ENCODE results near the gene TNFRSF11A.

The TNFRSF11A gene

GRCh38 chr18:62324917-62325805, at the start of gene TNFRSF11A:
Gene TNFRSF11A, plus strand, starts transcription at chr18:62325310. Its CDS starts 43 bp downstream, at chr18:62325353.
- no peak for DNase-seq (ENCODE audit: low read depth in 2 of 2, low spot score in 1 of 2)

GRCh38 chr18:62277045-62277444, 48.1 kb upstream of the TNFRSF11A start:
- DNase-seq (ENCODE audit: low read depth in 2 of 2, low spot score in 1 of 2), result no peak

- DNase-seq (ENCODE audit: low read depth in 2 of 2, low spot score in 1 of 2), result no peak
Observed at GRCh38 chr18:62279561-62279960, 45.5 kb upstream of the TNFRSF11A start.

GRCh38 chr18:62280058-62280457, 45.1 kb upstream of the TNFRSF11A start:
- DNase-seq (ENCODE audit: low read depth in 2 of 2, low spot score in 1 of 2), result no peak

GRCh38 chr18:62280786-62281185, 44.3 kb upstream of the TNFRSF11A start:
- no peak for DNase-seq (ENCODE audit: low read depth in 2 of 2, low spot score in 1 of 2)

GRCh38 chr18:62281684-62282083, 43.4 kb upstream of the TNFRSF11A start:
- DNase-seq (ENCODE audit: low read depth in 2 of 2, low spot score in 1 of 2), result no peak

GRCh38 chr18:62282188-62282629, 42.9 kb upstream of the TNFRSF11A start:
- no peak for DNase-seq (ENCODE audit: low read depth in 2 of 2, low spot score in 1 of 2)

- no peak for DNase-seq (ENCODE audit: low read depth in 2 of 2, low spot score in 1 of 2)
Observed at GRCh38 chr18:62284637-62285036, 40.5 kb upstream of the TNFRSF11A start.

- no peak for DNase-seq (ENCODE audit: low read depth in 2 of 2, low spot score in 1 of 2)
Observed at GRCh38 chr18:62285281-62285680, 39.8 kb upstream of the TNFRSF11A start.

GRCh38 chr18:62287781-62288664, 37.1 kb upstream of the TNFRSF11A start:
- no peak for DNase-seq (ENCODE audit: low read depth in 2 of 2, low spot score in 1 of 2)

- DNase-seq (ENCODE audit: low read depth in 2 of 2, low spot score in 1 of 2), result no peak
Observed at GRCh38 chr18:62288665-62289008, 36.5 kb upstream of the TNFRSF11A start.

- no peak for DNase-seq (ENCODE audit: low read depth in 2 of 2, low spot score in 1 of 2)
Observed at GRCh38 chr18:62289047-62289446, 36.1 kb upstream of the TNFRSF11A start.

- no peak for DNase-seq (ENCODE audit: low read depth in 2 of 2, low spot score in 1 of 2)
Observed at GRCh38 chr18:62294073-62294472, 31.0 kb upstream of the TNFRSF11A start.

GRCh38 chr18:62300359-62300963, 24.6 kb upstream of the TNFRSF11A start:
- DNase-seq (ENCODE audit: low read depth in 2 of 2, low spot score in 1 of 2), result no peak

- no peak for DNase-seq (ENCODE audit: low read depth in 2 of 2, low spot score in 1 of 2)
Observed at GRCh38 chr18:62301322-62301721, 23.8 kb upstream of the TNFRSF11A start.

- no peak for DNase-seq (ENCODE audit: low read depth in 2 of 2, low spot score in 1 of 2)
Observed at GRCh38 chr18:62312851-62313250, 12.3 kb upstream of the TNFRSF11A start.

- DNase-seq (ENCODE audit: low read depth in 2 of 2, low spot score in 1 of 2), result no peak
Observed at GRCh38 chr18:62318228-62319180, 6.6 kb upstream of the TNFRSF11A start.

GRCh38 chr18:62321201-62321600, 3.9 kb upstream of the TNFRSF11A start:
- no peak for DNase-seq (ENCODE audit: low read depth in 2 of 2, low spot score in 1 of 2)

GRCh38 chr18:62323483-62324180, 1.5 kb upstream of the TNFRSF11A start:
- DNase-seq (ENCODE audit: low read depth in 2 of 2, low spot score in 1 of 2), result no peak
